ENCODE data around the gene GDF10.

GDF10 gene

GRCh38 chr10:47336387-47337134, 36.6 kb downstream of the GDF10 start:
- no peak for DNase-seq

- DNase-seq: no peak
Observed at GRCh38 chr10:47337310-47337709, 37.3 kb downstream of the GDF10 start.

GRCh38 chr10:47339186-47339735, 39.3 kb downstream of the GDF10 start:
- DNase-seq: no peak

GRCh38 chr10:47339759-47340607, 40.0 kb downstream of the GDF10 start:
- DNase-seq: peak; percentile 2

GRCh38 chr10:47340608-47341170, 40.7 kb downstream of the GDF10 start:
- DNase-seq: peak; percentile 69

- no peak for DNase-seq
Observed at GRCh38 chr10:47344996-47345870, 45.2 kb downstream of the GDF10 start.

- DNase-seq: no peak
Observed at GRCh38 chr10:47346581-47347302, 46.7 kb downstream of the GDF10 start.

- DNase-seq: no peak
Observed at GRCh38 chr10:47347303-47347675, 47.3 kb downstream of the GDF10 start.

- DNase-seq: no peak
Observed at GRCh38 chr10:47348138-47348651, 48.2 kb downstream of the GDF10 start, which contains the start of gene RBP3. TSS of gene RBP3 (plus strand) at chr10:47348363. CDS start at chr10:47348485, 122 bp downstream.

- DNase-seq: no peak
Observed at GRCh38 chr10:47348661-47349470, 48.9 kb downstream of the GDF10 start.

- no peak for DNase-seq
Observed at GRCh38 chr10:47349516-47349915, 49.5 kb downstream of the GDF10 start.

GRCh38 chr10:47349941-47350371, 50.0 kb downstream of the GDF10 start:
- DNase-seq: no peak

GRCh38 chr10:47350671-47351640, 51.0 kb downstream of the GDF10 start:
- DNase-seq: no peak

- no peak for DNase-seq
Observed at GRCh38 chr10:47351899-47352815, 52.2 kb downstream of the GDF10 start.

GRCh38 chr10:47353351-47353750, 53.4 kb downstream of the GDF10 start:
- DNase-seq: no peak

GRCh38 chr10:47354165-47354564, 54.2 kb downstream of the GDF10 start:
- no peak for DNase-seq

- no peak for DNase-seq
Observed at GRCh38 chr10:47354900-47355299, 54.9 kb downstream of the GDF10 start.

GRCh38 chr10:47356708-47357107, 56.7 kb downstream of the GDF10 start:
- no peak for DNase-seq
